ENCODE measurements around the gene TAF11L4.
"Not testable (repeated sequence)": the region's sequence is repeated elsewhere in the genome, so short reads cannot be mapped to it uniquely, and the experiment has no call there.

Gene TAF11L4

DNA sequence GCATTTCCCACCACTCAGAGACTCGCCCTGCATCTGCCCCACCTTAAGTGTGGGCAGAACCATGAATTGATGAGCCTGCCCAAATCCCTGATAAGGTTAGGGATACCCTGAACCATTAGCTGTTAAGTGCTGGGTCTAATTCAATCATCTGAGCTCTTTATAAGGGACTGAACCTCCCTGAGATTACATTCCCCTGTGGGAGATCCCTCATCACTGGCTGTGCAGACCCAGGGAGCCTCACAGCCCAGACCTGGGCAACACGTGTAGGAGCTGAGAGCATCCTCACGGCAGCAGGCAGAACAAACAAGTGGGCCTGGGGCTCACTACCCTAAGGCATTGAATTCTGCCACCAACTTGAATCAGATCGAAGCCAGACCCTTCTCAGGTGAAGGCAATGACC, 24.2 kb upstream of the TAF11L4 start:
- no peaks in the 10 kb centered on the region for H3K27me3 ChIP-seq (ENCODE audit: control insufficient read depth in 2 of 2, insufficient read depth in 2 of 2, low read length in 2 of 2)
- no peaks in the 10 kb centered on the region for H3K9me3 ChIP-seq (ENCODE audit: control insufficient read depth in 2 of 2, low read length in 2 of 2)
- no peaks in the 10 kb centered on the region for H3K36me3 ChIP-seq (ENCODE audit: control insufficient read depth in 2 of 2, insufficient read depth in 2 of 2, low read length in 2 of 2)
- no peak overlapping the region for H3K9ac ChIP-seq (ENCODE audit: low read depth in 1 of 2, low read length in 2 of 2)
- no peak overlapping the region for H3K4me3 ChIP-seq (ENCODE audit: low read length in 2 of 2)
- no peak overlapping the region for H3K27ac ChIP-seq (ENCODE audit: low read depth in 2 of 2, low read length in 2 of 2)
- H3K4me1 ChIP-seq (ENCODE audit: control insufficient read depth in 2 of 2, insufficient read depth in 2 of 2, low read length in 2 of 2), result no peaks in the 10 kb centered on the region

DNA sequence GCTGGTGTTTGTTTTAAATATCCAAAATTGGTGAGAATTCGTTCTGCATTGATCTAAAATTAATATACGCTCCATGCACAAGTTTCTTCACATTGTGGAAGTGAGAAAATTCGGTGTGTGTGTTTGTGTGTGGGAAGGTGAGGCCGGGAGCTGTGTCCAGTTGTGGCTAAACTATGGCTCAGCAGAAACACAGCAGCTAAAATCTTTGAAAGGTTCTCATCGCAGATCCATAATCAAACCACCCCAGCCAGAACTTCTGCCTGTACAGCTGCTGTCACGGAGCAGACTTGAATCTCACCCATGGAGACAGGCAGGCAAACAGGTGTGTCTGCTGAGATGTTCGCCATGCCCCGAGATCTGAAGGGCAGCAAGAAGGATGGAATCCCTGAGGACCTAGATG, 23.7 kb upstream of the TAF11L4 start, which contains the start of gene TAF11L2:
Gene TAF11L2 (plus strand): TSS at position 301 of the 400 bp plus-strand sequence.
- H3K4me3 ChIP-seq (ENCODE audit: low read length in 2 of 2); H3K36me3 ChIP-seq (ENCODE audit: control insufficient read depth in 2 of 2, insufficient read depth in 2 of 2, low read length in 2 of 2); H3K4me1 ChIP-seq (ENCODE audit: control insufficient read depth in 2 of 2, insufficient read depth in 2 of 2, low read length in 2 of 2): not testable (repeated sequence)

DNA sequence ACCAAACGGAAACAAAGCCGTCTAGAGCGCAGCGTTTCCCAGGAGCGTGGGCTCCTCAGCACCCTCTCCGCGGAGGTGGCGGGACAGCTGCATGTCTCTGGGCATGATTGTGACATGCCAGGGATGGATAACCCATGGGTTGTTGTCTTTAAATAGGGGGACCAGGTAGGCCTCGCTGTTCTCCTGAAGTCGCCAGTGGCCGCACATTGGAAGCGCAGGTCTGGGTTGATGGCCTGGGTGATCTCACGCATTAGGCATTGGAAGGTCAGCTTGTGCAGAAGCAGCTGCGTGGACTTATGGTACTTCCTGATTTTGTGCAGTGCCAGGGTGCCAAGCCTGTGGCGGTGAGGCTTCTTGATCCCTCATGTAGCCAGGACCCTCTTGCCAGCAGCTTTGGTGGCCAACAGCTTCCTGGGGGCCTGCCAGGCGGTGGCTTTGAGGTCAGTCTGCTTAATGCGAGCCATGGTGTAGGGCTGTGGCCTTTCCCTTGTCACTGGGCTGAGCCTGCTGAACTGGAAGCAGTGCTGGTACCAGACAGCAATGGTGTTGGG, 9.8 kb upstream of the TAF11L4 start:
- Histone ChIP-seq H3K9ac (ENCODE audit: low read depth in 1 of 2, low read length in 2 of 2) (no peak overlapping the region), H3K36me3 (ENCODE audit: control insufficient read depth in 2 of 2, insufficient read depth in 2 of 2, low read length in 2 of 2) (no peaks in the 10 kb centered on the region), H3K27me3 (ENCODE audit: control insufficient read depth in 2 of 2, insufficient read depth in 2 of 2, low read length in 2 of 2) (no peaks in the 10 kb centered on the region), H3K27ac (ENCODE audit: low read depth in 2 of 2, low read length in 2 of 2) (no peak overlapping the region), H3K4me1 (ENCODE audit: control insufficient read depth in 2 of 2, insufficient read depth in 2 of 2, low read length in 2 of 2) (no peaks in the 10 kb centered on the region), H3K9me3 (ENCODE audit: control insufficient read depth in 2 of 2, low read length in 2 of 2) (no peaks in the 10 kb centered on the region), H3K4me3 (ENCODE audit: low read length in 2 of 2) (no peak overlapping the region)

More for the DNA sequence above, 23.7 kb upstream of the TAF11L4 start, which contains the start of gene TAF11L2:
- not testable (repeated sequence) for H3K27me3 ChIP-seq (ENCODE audit: control insufficient read depth in 2 of 2, insufficient read depth in 2 of 2, low read length in 2 of 2); H3K9me3 ChIP-seq (ENCODE audit: control insufficient read depth in 2 of 2, low read length in 2 of 2); H3K27ac ChIP-seq (ENCODE audit: low read depth in 2 of 2, low read length in 2 of 2); H3K9ac ChIP-seq (ENCODE audit: low read depth in 1 of 2, low read length in 2 of 2)

DNA sequence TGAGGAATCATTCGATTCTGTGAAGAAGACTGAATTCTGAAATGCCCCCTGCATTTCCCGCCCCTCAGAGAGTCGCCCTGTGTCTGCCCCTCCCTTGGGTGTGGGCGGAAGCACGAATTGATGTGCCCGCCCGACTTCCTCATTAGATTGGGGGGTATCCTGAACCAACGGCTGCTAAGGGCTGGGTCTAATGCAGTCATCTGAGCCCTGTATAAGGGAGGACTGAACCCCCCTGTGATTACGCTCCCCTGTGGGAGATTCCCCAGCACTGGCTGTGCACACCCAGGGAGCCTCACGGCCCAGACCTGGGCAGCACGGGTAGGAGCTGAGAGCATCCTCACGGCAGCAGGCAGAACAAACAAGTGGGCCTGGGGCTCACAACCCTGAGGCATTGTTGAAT, 4.1 kb upstream of the TAF11L4 start:
- H3K9ac ChIP-seq (ENCODE audit: low read depth in 1 of 2, low read length in 2 of 2); H3K36me3 ChIP-seq (ENCODE audit: control insufficient read depth in 2 of 2, insufficient read depth in 2 of 2, low read length in 2 of 2); H3K4me1 ChIP-seq (ENCODE audit: control insufficient read depth in 2 of 2, insufficient read depth in 2 of 2, low read length in 2 of 2); H3K9me3 ChIP-seq (ENCODE audit: control insufficient read depth in 2 of 2, low read length in 2 of 2); H3K27ac ChIP-seq (ENCODE audit: low read depth in 2 of 2, low read length in 2 of 2); H3K27me3 ChIP-seq (ENCODE audit: control insufficient read depth in 2 of 2, insufficient read depth in 2 of 2, low read length in 2 of 2); H3K4me3 ChIP-seq (ENCODE audit: low read length in 2 of 2): not testable (repeated sequence)

DNA sequence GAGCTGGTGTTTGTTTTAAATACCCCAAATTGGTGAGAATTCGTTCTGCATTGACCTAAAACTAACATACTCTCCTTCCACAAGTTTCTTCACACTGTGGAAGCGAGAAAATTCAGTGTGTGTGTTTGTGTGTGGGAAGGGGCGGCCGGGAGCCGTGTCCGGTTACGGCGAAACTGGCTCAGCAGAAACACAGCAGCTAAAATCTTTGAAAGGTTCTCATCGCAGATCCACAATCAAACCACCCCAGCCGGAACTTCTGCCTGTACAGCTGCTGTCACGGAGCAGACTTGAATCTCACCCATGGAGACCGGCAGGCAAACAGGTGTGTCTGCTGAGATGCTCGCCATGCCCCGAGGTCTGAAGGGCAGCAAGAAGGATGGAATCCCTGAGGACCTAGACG, 3.5 kb upstream of the TAF11L4 start, which contains the start of gene TAF11L3:
Gene TAF11L3 (plus strand): TSS at position 301 of the 400 bp plus-strand sequence.
- not testable (repeated sequence) for H3K4me3 ChIP-seq (ENCODE audit: low read length in 2 of 2); H3K9me3 ChIP-seq (ENCODE audit: control insufficient read depth in 2 of 2, low read length in 2 of 2); H3K4me1 ChIP-seq (ENCODE audit: control insufficient read depth in 2 of 2, insufficient read depth in 2 of 2, low read length in 2 of 2); H3K9ac ChIP-seq (ENCODE audit: low read depth in 1 of 2, low read length in 2 of 2); H3K36me3 ChIP-seq (ENCODE audit: control insufficient read depth in 2 of 2, insufficient read depth in 2 of 2, low read length in 2 of 2); H3K27me3 ChIP-seq (ENCODE audit: control insufficient read depth in 2 of 2, insufficient read depth in 2 of 2, low read length in 2 of 2); H3K27ac ChIP-seq (ENCODE audit: low read depth in 2 of 2, low read length in 2 of 2)

DNA sequence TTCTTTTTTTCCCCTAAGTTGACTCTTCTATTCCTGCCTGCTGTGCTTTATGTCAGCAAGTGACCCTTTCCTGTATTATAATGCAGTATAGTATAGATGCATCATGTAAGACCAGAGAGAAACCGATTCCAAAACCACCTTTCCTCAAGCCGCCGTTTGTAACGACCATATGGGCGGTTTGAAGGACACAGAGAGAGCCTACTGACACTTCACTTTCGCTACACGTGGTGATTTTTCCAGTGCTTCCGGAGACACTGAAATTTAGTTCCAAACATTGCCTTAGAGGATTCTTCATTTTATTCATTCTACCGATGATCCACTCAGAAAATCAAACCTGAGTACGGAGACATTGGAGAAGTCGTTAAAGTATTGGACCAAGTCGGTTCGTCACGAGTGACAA, 2.1 kb upstream of the TAF11L4 start:
- not testable (repeated sequence) for H3K27me3 ChIP-seq (ENCODE audit: control insufficient read depth in 2 of 2, insufficient read depth in 2 of 2, low read length in 2 of 2); H3K9ac ChIP-seq (ENCODE audit: low read depth in 1 of 2, low read length in 2 of 2); H3K9me3 ChIP-seq (ENCODE audit: control insufficient read depth in 2 of 2, low read length in 2 of 2); H3K27ac ChIP-seq (ENCODE audit: low read depth in 2 of 2, low read length in 2 of 2); H3K4me3 ChIP-seq (ENCODE audit: low read length in 2 of 2); H3K36me3 ChIP-seq (ENCODE audit: control insufficient read depth in 2 of 2, insufficient read depth in 2 of 2, low read length in 2 of 2); H3K4me1 ChIP-seq (ENCODE audit: control insufficient read depth in 2 of 2, insufficient read depth in 2 of 2, low read length in 2 of 2)

DNA sequence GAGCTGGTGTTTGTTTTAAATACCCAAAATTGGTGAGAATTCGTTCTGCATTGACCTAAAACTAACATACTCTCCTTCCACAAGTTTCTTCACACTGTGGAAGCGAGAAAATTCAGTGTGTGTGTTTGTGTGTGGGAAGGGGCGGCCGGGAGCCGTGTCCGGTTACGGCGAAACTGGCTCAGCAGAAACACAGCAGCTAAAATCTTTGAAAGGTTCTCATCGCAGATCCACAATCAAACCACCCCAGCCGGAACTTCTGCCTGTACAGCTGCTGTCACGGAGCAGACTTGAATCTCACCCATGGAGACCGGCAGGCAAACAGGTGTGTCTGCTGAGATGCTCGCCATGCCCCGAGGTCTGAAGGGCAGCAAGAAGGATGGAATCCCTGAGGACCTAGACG, 3.3 kb downstream of the TAF11L4 start, which contains the start of gene TAF11L5:
Gene TAF11L5 (plus strand): TSS at position 301 of the 400 bp plus-strand sequence.
- H3K27me3 ChIP-seq (ENCODE audit: control insufficient read depth in 2 of 2, insufficient read depth in 2 of 2, low read length in 2 of 2); H3K9ac ChIP-seq (ENCODE audit: low read depth in 1 of 2, low read length in 2 of 2); H3K9me3 ChIP-seq (ENCODE audit: control insufficient read depth in 2 of 2, low read length in 2 of 2); H3K4me1 ChIP-seq (ENCODE audit: control insufficient read depth in 2 of 2, insufficient read depth in 2 of 2, low read length in 2 of 2); H3K27ac ChIP-seq (ENCODE audit: low read depth in 2 of 2, low read length in 2 of 2); H3K36me3 ChIP-seq (ENCODE audit: control insufficient read depth in 2 of 2, insufficient read depth in 2 of 2, low read length in 2 of 2); H3K4me3 ChIP-seq (ENCODE audit: low read length in 2 of 2): not testable (repeated sequence)

DNA sequence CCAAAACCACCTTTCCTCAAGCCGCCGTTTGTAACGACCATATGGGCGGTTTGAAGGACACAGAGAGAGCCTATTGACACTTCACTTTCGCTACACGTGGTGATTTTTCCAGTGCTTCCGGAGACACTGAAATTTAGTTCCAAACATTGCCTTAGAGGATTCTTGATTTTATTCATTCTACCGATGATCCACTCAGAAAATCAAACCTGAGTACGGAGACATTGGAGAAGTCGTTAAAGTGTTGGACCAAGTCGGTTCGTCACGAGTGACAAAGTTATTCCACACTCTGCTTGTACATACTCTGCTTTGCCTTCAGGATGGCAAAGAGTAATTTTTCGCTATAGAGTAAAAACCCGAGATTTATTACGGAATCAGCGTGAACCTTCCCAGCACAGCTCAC, 4.9 kb downstream of the TAF11L4 start:
- H3K27ac ChIP-seq (ENCODE audit: low read depth in 2 of 2, low read length in 2 of 2); H3K9ac ChIP-seq (ENCODE audit: low read depth in 1 of 2, low read length in 2 of 2); H3K27me3 ChIP-seq (ENCODE audit: control insufficient read depth in 2 of 2, insufficient read depth in 2 of 2, low read length in 2 of 2); H3K4me1 ChIP-seq (ENCODE audit: control insufficient read depth in 2 of 2, insufficient read depth in 2 of 2, low read length in 2 of 2); H3K4me3 ChIP-seq (ENCODE audit: low read length in 2 of 2); H3K36me3 ChIP-seq (ENCODE audit: control insufficient read depth in 2 of 2, insufficient read depth in 2 of 2, low read length in 2 of 2); H3K9me3 ChIP-seq (ENCODE audit: control insufficient read depth in 2 of 2, low read length in 2 of 2): not testable (repeated sequence)

DNA sequence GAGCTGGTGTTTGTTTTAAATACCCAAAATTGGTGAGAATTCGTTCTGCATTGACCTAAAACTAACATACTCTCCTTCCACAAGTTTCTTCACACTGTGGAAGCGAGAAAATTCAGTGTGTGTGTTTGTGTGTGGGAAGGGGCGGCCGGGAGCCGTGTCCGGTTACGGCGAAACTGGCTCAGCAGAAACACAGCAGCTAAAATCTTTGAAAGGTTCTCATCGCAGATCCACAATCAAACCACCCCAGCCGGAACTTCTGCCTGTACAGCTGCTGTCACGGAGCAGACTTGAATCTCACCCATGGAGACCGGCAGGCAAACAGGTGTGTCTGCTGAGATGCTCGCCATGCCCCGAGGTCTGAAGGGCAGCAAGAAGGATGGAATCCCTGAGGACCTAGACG, 6.8 kb downstream of the TAF11L4 start, which contains the start of gene TAF11L6:
Gene TAF11L6 (plus strand): TSS at position 301 of the 400 bp plus-strand sequence.
- not testable (repeated sequence) for H3K27ac ChIP-seq (ENCODE audit: low read depth in 2 of 2, low read length in 2 of 2); H3K4me3 ChIP-seq (ENCODE audit: low read length in 2 of 2); H3K36me3 ChIP-seq (ENCODE audit: control insufficient read depth in 2 of 2, insufficient read depth in 2 of 2, low read length in 2 of 2); H3K27me3 ChIP-seq (ENCODE audit: control insufficient read depth in 2 of 2, insufficient read depth in 2 of 2, low read length in 2 of 2); H3K9me3 ChIP-seq (ENCODE audit: control insufficient read depth in 2 of 2, low read length in 2 of 2); H3K9ac ChIP-seq (ENCODE audit: low read depth in 1 of 2, low read length in 2 of 2); H3K4me1 ChIP-seq (ENCODE audit: control insufficient read depth in 2 of 2, insufficient read depth in 2 of 2, low read length in 2 of 2)

Measured in mucosa of rectum (tissue), 2 donors.